Ovary (tissue), 9 donors: Measurements from ENCODE around the gene SELENON. TPM values are rescaled to one million over a fixed set of nuclear protein-coding genes. Genes with fewer than 3 reads are reported as not detected.

Experiments used
- DNase-seq, 5 donors: peaks; one replicate each; pipeline ENCODE4 v3.0.0-alpha.2; 2019 to 2020
- H3K27ac ChIP-seq, 2 donors: fragments of 200-600 bp; one replicate each; pipeline versions ENCODE4 v1.5.1 to v1.8.0; 2019 to 2022
- H3K27me3 ChIP-seq: fragments of 200-600 bp; one replicate; pipeline ENCODE4 v1.8.0; 2022
- H3K36me3 ChIP-seq: fragments of 200-600 bp; sonication (generic); one replicate; pipeline ENCODE4 v1.5.1; 2019
- H3K4me1 ChIP-seq: one replicate; pipeline ENCODE4 v1.8.1; 2013; ENCODE audit warnings: mild to moderate bottlenecking, moderate library complexity; ENCODE audit not compliant: insufficient read depth
- H3K4me3 ChIP-seq: fragments of 200-600 bp; sonication (generic); one replicate; pipeline ENCODE4 v1.5.1; 2017
- H3K9me3 ChIP-seq, 2 donors: fragments of 200-600 bp in 1 of 2; sonication (generic) in 1 of 2; one replicate each; pipeline versions ENCODE4 v1.5.1 to v1.8.1; 2013 to 2019; ENCODE audit warnings: mild to moderate bottlenecking in 1 of 2, moderate library complexity in 1 of 2
- EP300 ChIP-seq: sonication (generic); formaldehyde crosslinking; IDR thresholded peaks from one replicate; pipeline ENCODE4 v1.6.1; 2017; ENCODE audit warnings: antibody characterized with exemption
- POLR2A ChIP-seq: fragments of 450-650 bp; IDR thresholded peaks from one replicate; pipeline ENCODE4 v1.6.1; 2017; ENCODE audit warnings: antibody characterized with exemption, mild to moderate bottlenecking, moderate library complexity
- WGBS, 3 donors: extraction: QIAGEN DNeasy Blood & Tissue Kit in 1 of 3; methylation state at CpG; one replicate each; pipeline versions ENCODE4 v1.1.5 to v1.1.7; 2013 to 2017; 5-methylcytosine and 5-hydroxymethylcytosine counted together
- intact Hi-C, 4 donors: fragments of 100-400 bp; cut with DNase I; formaldehyde crosslinking; loops; one replicate each; pipeline versions ENCODE4 v1.11.0 to v1.15.1; 2022 to 2023
- polyA plus RNA-seq, 2 donors: library from polyadenylated mRNA; stranded (reverse); fragments of 200-250 nt in 1 of 2; fragments of 350-450 nt in 1 of 2; fragmentation: Illumina TruSeq in 1 of 2; extraction: RNeasy Lipid Tissue Mini Kit (QIAGEN cat#74804) in 1 of 2; gene quantifications; one replicate each; pipeline ENCODE4 v1.2.3, GENCODE V29; 2013 to 2014
- total RNA-seq, 7 donors: library from RNA; depleted of rRNA in 2 of 7; stranded (reverse); fragments of >200 nt in 2 of 7; fragmentation: NEBNext Ultra II Directional in 3 of 7; extraction: Animal tissue kit (Norgen Biotek cat#: 25700) in 3 of 7; gene quantifications; one replicate each; pipeline versions ENCODE4 v1.1.0 to v1.2.4, GENCODE V29; 2016 to 2023
- TF ChIP-seq, protein P1 (sequence below), 3 donors: fragments of 450-650 bp in 2 of 3; fragments of 200-600 bp in 1 of 3; IDR thresholded peaks; one replicate each; pipeline versions ENCODE4 v1.5.1 to v1.8.0; 2016 to 2022; ENCODE audit warnings: antibody characterized with exemption in 3 of 3, mild to moderate bottlenecking in 1 of 3
- donor health status: DM: no; HTN: no; CAD: no; lungs with moderate emphysema.
- donor health status: DM: no; HTN: no; CAD: no.
- donor health status: Bipolar disorder and iron deficiency.
- donor health status: DM: yes; HTN: yes; CAD: no.
- donor health status: DM: no; HTN: no; CAD: no.
- donor health status: DM: yes; HTN: yes; CAD: no.

SELENON gene
- total and polyA plus RNA-seq, 9 donors, result 13.9 to 139 (median 66.3) TPM

- peak in 1 of 5 donors; percentile 36 for DNase-seq
- H3K9me3 ChIP-seq, result no peaks in the 10 kb centered on the region
- 53 to 68% (median 60%) methylated on average over 15 of the region's 15 CpGs for WGBS, 3 donors
- H3K27me3 ChIP-seq, result no peaks in the 10 kb centered on the region
- H3K4me1 ChIP-seq, result peaks cover 5% of the 10 kb centered on the region
- H3K27ac ChIP-seq, result peak overlapping the region; percentile 18 to 58
- intact Hi-C loops, result loop anchor here in 1 of 4 donors (10.0 kb wide), 1 partner anchor 194 kb away; the partner anchor contains the start of gene PAFAH2
- peak overlapping the region; percentile 47 for H3K4me3 ChIP-seq
- H3K36me3 ChIP-seq, result no peaks in the 10 kb centered on the region
- TF ChIP-seq, protein P1, sequence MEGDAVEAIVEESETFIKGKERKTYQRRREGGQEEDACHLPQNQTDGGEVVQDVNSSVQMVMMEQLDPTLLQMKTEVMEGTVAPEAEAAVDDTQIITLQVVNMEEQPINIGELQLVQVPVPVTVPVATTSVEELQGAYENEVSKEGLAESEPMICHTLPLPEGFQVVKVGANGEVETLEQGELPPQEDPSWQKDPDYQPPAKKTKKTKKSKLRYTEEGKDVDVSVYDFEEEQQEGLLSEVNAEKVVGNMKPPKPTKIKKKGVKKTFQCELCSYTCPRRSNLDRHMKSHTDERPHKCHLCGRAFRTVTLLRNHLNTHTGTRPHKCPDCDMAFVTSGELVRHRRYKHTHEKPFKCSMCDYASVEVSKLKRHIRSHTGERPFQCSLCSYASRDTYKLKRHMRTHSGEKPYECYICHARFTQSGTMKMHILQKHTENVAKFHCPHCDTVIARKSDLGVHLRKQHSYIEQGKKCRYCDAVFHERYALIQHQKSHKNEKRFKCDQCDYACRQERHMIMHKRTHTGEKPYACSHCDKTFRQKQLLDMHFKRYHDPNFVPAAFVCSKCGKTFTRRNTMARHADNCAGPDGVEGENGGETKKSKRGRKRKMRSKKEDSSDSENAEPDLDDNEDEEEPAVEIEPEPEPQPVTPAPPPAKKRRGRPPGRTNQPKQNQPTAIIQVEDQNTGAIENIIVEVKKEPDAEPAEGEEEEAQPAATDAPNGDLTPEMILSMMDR (IDR thresholded peaks at IDR 0.05), result no peak
- no peak for TF ChIP-seq POLR2A
- TF ChIP-seq EP300, result no peak
Measured at GRCh38 chr1:25800703-25801377, 847 bp downstream of the SELENON start.

- H3K36me3 ChIP-seq, result no peaks in the 10 kb centered on the region
- no peaks in the 10 kb centered on the region for H3K9me3 ChIP-seq
- no peak overlapping the region for H3K4me3 ChIP-seq
- TF ChIP-seq, protein P1 (IDR thresholded peaks at IDR 0.05), result no peak
- TF ChIP-seq EP300 (no peak), POLR2A (no peak)
- H3K27ac ChIP-seq, result no peak overlapping the region
- DNase-seq, result no peak
- peaks cover 5% of the 10 kb centered on the region for H3K4me1 ChIP-seq
- H3K27me3 ChIP-seq, result no peaks in the 10 kb centered on the region
- intact Hi-C loops, result loop anchor here in 1 of 4 donors (10.0 kb wide), 1 partner anchor 192 kb away; the partner anchor contains the start of gene PAFAH2
- 70 to 75% (median 71%) methylated on average over 6 of the region's 6 CpGs for WGBS, 3 donors
Measured at GRCh38 chr1:25802915-25803314, 2.9 kb downstream of the SELENON start.

- Histone ChIP-seq H3K36me3 (no peaks in the 10 kb centered on the region), H3K4me3 (no peak overlapping the region), H3K9me3 (no peaks in the 10 kb centered on the region), H3K27me3 (no peaks in the 10 kb centered on the region), H3K27ac (no peak overlapping the region), H3K4me1 (peaks cover 5% of the 10 kb centered on the region)
- DNase-seq, result no peak
- intact Hi-C loops, result loop anchor here in 1 of 4 donors (10.0 kb wide), 1 partner anchor 191 kb away; the partner anchor contains the start of gene PAFAH2
- 93 to 100% (median 93%) methylated on average over 1 of the region's 1 CpG for WGBS, 3 donors
- TF ChIP-seq POLR2A (no peak), EP300 (no peak)
- TF ChIP-seq, protein P1 (IDR thresholded peaks at IDR 0.05), result no peak
Measured at GRCh38 chr1:25803368-25803767, 3.4 kb downstream of the SELENON start.

- Histone ChIP-seq H3K4me1 (peaks cover 5% of the 10 kb centered on the region), H3K27me3 (no peaks in the 10 kb centered on the region), H3K9me3 (no peaks in the 10 kb centered on the region), H3K36me3 (no peaks in the 10 kb centered on the region), H3K4me3 (no peak overlapping the region), H3K27ac (no peak overlapping the region)
- WGBS, 3 donors, result 74 to 78% (median 76%) methylated on average over 10 of the region's 10 CpGs
- DNase-seq, result no peak
- TF ChIP-seq, protein P1 (IDR thresholded peaks at IDR 0.05), result no peak
- TF ChIP-seq EP300, result no peak
- no peak for TF ChIP-seq POLR2A
- intact Hi-C loops, result loop anchor here in 1 of 4 donors (10.0 kb wide), 1 partner anchor 190 kb away; the partner anchor contains the start of gene PAFAH2
Measured at GRCh38 chr1:25804244-25804963, 4.4 kb downstream of the SELENON start.
